ENCODE measurements around the gene LRRC75A. TPM values are rescaled to one million over a fixed set of nuclear protein-coding genes. Genes with fewer than 3 reads are reported as not detected.

The LRRC75A gene
- total and polyA plus RNA-seq, 2 of the 13 experiments (the other 11 are each of a cell fraction or from before 2014, with no cell fraction given), result 0.03 TPM; not detected in 1

DNA sequence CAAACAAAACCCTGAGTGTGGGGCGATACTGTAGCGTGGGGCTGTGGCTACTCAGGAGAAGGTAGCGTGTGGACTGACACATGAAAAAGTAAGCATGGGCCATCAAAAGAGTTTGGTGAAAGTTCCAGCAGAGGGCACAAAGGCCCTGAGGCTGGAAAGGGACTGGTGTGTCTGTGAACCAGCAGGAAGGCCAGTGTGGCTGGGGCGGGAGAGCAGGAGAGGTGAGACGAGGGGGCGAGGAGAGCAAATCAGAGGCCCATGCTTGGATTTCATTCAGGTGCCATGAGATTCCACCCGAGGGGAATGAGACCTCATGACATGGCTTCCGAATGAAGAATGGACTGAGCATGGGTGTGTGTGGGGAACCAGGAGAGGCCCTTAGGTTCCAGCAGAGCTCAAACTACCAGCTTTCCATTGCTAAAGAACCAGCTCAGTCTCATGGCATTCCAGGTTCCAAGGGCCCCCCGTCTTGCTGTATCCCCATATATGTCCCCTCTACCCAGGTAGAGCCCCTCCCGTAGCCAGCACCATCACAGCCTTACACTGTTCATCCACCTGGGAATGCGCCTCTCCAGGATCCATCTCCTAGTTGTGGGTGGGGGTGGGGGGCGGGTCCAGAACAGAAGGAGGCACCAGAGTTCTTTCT lies 45.5 kb downstream of the LRRC75A start (continued):
- TF ChIP-seq, protein P1, sequence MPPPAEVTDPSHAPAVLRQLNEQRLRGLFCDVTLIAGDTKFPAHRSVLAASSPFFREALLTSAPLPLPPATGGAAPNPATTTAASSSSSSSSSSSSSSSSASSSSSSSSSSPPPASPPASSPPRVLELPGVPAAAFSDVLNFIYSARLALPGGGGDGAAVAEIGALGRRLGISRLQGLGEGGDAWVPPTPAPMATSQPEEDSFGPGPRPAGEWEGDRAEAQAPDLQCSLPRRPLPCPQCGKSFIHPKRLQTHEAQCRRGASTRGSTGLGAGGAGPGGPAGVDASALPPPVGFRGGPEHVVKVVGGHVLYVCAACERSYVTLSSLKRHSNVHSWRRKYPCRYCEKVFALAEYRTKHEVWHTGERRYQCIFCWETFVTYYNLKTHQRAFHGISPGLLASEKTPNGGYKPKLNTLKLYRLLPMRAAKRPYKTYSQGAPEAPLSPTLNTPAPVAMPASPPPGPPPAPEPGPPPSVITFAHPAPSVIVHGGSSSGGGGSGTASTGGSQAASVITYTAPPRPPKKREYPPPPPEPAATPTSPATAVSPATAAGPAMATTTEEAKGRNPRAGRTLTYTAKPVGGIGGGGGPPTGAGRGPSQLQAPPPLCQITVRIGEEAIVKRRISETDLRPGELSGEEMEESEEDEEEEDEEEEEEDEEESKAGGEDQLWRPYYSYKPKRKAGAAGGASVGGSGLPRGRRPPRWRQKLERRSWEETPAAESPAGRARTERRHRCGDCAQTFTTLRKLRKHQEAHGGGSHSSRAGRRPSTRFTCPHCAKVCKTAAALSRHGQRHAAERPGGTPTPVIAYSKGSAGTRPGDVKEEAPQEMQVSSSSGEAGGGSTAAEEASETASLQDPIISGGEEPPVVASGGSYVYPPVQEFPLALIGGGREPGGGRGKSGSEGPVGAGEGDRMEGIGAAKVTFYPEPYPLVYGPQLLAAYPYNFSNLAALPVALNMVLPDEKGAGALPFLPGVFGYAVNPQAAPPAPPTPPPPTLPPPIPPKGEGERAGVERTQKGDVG (CRISPR knock-in tag; IDR thresholded peaks at IDR 0.05; ENCODE audit: borderline replicate concordance), result no peak
- no peak for TF ChIP-seq CBX5 (CRISPR knock-in tag; IDR thresholded peaks at IDR 0.05; ENCODE audit: borderline replicate concordance)
- no peak for TF ChIP-seq CCAR2 (optimal IDR thresholded peaks at IDR 0.05; ENCODE audit: low read depth, low read length)
- no peak for TF ChIP-seq SRY (CRISPR knock-in tag; IDR thresholded peaks at IDR 0.05)
- no peak for TF ChIP-seq ZMAT3 (CRISPR knock-in tag; conservative IDR thresholded peaks at IDR 0.05)
- TF ChIP-seq ATM (IDR thresholded peaks at IDR 0.05; ENCODE audit: borderline replicate concordance), result no peak
- TF ChIP-seq, protein P2, sequence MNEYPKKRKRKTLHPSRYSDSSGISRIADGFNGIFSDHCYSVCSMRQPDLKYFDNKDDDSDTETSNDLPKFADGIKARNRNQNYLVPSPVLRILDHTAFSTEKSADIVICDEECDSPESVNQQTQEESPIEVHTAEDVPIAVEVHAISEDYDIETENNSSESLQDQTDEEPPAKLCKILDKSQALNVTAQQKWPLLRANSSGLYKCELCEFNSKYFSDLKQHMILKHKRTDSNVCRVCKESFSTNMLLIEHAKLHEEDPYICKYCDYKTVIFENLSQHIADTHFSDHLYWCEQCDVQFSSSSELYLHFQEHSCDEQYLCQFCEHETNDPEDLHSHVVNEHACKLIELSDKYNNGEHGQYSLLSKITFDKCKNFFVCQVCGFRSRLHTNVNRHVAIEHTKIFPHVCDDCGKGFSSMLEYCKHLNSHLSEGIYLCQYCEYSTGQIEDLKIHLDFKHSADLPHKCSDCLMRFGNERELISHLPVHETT (CRISPR knock-in tag; conservative IDR thresholded peaks at IDR 0.05), result no peak
- TF ChIP-seq ZFP1 (CRISPR knock-in tag; IDR thresholded peaks at IDR 0.05), result no peak
- TF ChIP-seq ZNF235 (CRISPR knock-in tag; IDR thresholded peaks at IDR 0.05; ENCODE audit: borderline replicate concordance), result no peak
- no peak for TF ChIP-seq CHD2 (IDR thresholded peaks at IDR 0.05; ENCODE audit: low read depth, low read length)
- no peak for TF ChIP-seq MBD4 (IDR thresholded peaks at IDR 0.05; ENCODE audit: borderline replicate concordance, low read length)
- TF ChIP-seq ZNF761 (CRISPR knock-in tag; conservative IDR thresholded peaks at IDR 0.05), result no peak
- TF ChIP-seq NCOA1 (CRISPR knock-in tag; IDR thresholded peaks at IDR 0.05), result no peak
- no peak for TF ChIP-seq CC2D1A (CRISPR knock-in tag; IDR thresholded peaks at IDR 0.05)
- TF ChIP-seq, protein P3, sequence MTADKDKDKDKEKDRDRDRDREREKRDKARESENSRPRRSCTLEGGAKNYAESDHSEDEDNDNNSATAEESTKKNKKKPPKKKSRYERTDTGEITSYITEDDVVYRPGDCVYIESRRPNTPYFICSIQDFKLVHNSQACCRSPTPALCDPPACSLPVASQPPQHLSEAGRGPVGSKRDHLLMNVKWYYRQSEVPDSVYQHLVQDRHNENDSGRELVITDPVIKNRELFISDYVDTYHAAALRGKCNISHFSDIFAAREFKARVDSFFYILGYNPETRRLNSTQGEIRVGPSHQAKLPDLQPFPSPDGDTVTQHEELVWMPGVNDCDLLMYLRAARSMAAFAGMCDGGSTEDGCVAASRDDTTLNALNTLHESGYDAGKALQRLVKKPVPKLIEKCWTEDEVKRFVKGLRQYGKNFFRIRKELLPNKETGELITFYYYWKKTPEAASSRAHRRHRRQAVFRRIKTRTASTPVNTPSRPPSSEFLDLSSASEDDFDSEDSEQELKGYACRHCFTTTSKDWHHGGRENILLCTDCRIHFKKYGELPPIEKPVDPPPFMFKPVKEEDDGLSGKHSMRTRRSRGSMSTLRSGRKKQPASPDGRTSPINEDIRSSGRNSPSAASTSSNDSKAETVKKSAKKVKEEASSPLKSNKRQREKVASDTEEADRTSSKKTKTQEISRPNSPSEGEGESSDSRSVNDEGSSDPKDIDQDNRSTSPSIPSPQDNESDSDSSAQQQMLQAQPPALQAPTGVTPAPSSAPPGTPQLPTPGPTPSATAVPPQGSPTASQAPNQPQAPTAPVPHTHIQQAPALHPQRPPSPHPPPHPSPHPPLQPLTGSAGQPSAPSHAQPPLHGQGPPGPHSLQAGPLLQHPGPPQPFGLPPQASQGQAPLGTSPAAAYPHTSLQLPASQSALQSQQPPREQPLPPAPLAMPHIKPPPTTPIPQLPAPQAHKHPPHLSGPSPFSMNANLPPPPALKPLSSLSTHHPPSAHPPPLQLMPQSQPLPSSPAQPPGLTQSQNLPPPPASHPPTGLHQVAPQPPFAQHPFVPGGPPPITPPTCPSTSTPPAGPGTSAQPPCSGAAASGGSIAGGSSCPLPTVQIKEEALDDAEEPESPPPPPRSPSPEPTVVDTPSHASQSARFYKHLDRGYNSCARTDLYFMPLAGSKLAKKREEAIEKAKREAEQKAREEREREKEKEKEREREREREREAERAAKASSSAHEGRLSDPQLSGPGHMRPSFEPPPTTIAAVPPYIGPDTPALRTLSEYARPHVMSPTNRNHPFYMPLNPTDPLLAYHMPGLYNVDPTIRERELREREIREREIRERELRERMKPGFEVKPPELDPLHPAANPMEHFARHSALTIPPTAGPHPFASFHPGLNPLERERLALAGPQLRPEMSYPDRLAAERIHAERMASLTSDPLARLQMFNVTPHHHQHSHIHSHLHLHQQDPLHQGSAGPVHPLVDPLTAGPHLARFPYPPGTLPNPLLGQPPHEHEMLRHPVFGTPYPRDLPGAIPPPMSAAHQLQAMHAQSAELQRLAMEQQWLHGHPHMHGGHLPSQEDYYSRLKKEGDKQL (CRISPR knock-in tag; IDR thresholded peaks at IDR 0.05; ENCODE audit: low read depth), result no peak
- no peak for TF ChIP-seq KMT2B (CRISPR knock-in tag; IDR thresholded peaks at IDR 0.05)
